Measurements from ENCODE around the gene EEF1A2.

EEF1A2 gene

GRCh38 chr20:63452821-63453523 lies 45.9 kb downstream of the EEF1A2 start:
- Histone ChIP-seq H3K4me3 (ENCODE audit: low read length) (no peak overlapping the region), H3K9ac (ENCODE audit: low read depth, low read length) (no peak overlapping the region), H3K9me3 (ENCODE audit: insufficient read depth, low read depth, low read length) (no peaks in the 10 kb centered on the region), H3K4me1 (ENCODE audit: insufficient read depth, low read length) (peaks cover 10% of the 10 kb centered on the region), H3K27ac (ENCODE audit: low read depth, low read length) (no peak overlapping the region), H3K27me3 (ENCODE audit: insufficient read depth, low read length) (no peaks in the 10 kb centered on the region), H3K36me3 (ENCODE audit: insufficient read depth, low read length) (no peaks in the 10 kb centered on the region)
- 77% methylated on average over 46 of the region's 46 CpGs for WGBS

DNA sequence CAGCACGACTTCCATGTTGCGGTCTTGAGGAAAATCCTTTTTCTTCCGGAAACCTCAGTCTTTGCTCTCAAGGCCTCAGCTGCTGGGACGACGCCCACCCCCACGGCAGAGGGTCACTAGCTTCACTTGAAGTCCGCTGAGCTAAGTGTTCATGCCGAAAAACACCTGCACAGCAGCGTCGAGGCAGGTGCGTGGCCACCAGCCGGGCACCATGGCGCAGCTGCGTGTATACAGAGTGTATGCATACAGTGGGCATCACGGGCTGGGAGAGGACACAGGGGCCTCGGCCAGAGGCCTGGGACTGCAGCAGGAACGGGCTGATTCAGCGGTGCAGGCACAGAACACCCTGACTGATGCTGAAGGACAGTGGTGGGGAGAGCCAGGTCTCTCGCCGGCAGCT lies 46.5 kb downstream of the EEF1A2 start:
- H3K4me3 ChIP-seq (ENCODE audit: low read length) = no peak overlapping the region
- no peak overlapping the region for H3K9ac ChIP-seq (ENCODE audit: low read depth, low read length)
- no peaks in the 10 kb centered on the region for H3K9me3 ChIP-seq (ENCODE audit: insufficient read depth, low read depth, low read length)
- no peaks in the 10 kb centered on the region for H3K36me3 ChIP-seq (ENCODE audit: insufficient read depth, low read length)
- peaks cover 10% of the 10 kb centered on the region for H3K4me1 ChIP-seq (ENCODE audit: insufficient read depth, low read length)
- WGBS = 94% methylated on average over 20 of the region's 20 CpGs
- H3K27ac ChIP-seq (ENCODE audit: low read depth, low read length) = no peak overlapping the region
- no peaks in the 10 kb centered on the region for H3K27me3 ChIP-seq (ENCODE audit: insufficient read depth, low read length)

DNA sequence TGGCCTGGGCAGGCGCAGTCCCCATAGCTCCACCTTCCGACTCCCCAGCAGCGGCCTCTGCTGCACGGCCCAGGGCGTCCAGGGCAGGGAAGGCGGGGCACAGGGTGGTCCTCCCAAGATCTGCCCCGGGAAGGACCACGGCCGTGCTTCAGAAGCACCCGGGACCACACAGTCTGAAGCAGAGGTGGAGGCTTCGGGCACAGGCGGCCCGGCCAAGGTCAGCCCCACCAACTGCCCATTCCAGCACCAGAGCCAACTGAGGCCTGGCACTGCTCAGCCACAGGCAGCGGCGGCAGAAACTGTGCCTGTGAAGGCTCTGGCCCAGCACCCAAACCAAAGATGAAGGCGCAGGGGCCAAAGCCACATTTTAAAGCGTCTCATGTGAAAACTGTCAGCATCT lies 47.1 kb downstream of the EEF1A2 start:
- peaks cover 10% of the 10 kb centered on the region for H3K4me1 ChIP-seq (ENCODE audit: insufficient read depth, low read length)
- H3K9me3 ChIP-seq (ENCODE audit: insufficient read depth, low read depth, low read length) = no peaks in the 10 kb centered on the region
- no peak overlapping the region for H3K4me3 ChIP-seq (ENCODE audit: low read length)
- no peak overlapping the region for H3K9ac ChIP-seq (ENCODE audit: low read depth, low read length)
- 92% methylated on average over 17 of the region's 17 CpGs for WGBS
- no peaks in the 10 kb centered on the region for H3K27me3 ChIP-seq (ENCODE audit: insufficient read depth, low read length)
- H3K27ac ChIP-seq (ENCODE audit: low read depth, low read length) = no peak overlapping the region
- H3K36me3 ChIP-seq (ENCODE audit: insufficient read depth, low read length) = no peaks in the 10 kb centered on the region

- H3K36me3 ChIP-seq (ENCODE audit: insufficient read depth, low read length) = no peaks in the 10 kb centered on the region
- H3K4me3 ChIP-seq (ENCODE audit: low read length) = no peak overlapping the region
- H3K9ac ChIP-seq (ENCODE audit: low read depth, low read length) = no peak overlapping the region
- 89% methylated on average over 30 of the region's 30 CpGs for WGBS
- no peaks in the 10 kb centered on the region for H3K9me3 ChIP-seq (ENCODE audit: insufficient read depth, low read depth, low read length)
- peaks cover 10% of the 10 kb centered on the region for H3K4me1 ChIP-seq (ENCODE audit: insufficient read depth, low read length)
- H3K27me3 ChIP-seq (ENCODE audit: insufficient read depth, low read length) = no peaks in the 10 kb centered on the region
- H3K27ac ChIP-seq (ENCODE audit: low read depth, low read length) = no peak overlapping the region
Observed at GRCh38 chr20:63449796-63450730, 48.8 kb downstream of the EEF1A2 start.

DNA sequence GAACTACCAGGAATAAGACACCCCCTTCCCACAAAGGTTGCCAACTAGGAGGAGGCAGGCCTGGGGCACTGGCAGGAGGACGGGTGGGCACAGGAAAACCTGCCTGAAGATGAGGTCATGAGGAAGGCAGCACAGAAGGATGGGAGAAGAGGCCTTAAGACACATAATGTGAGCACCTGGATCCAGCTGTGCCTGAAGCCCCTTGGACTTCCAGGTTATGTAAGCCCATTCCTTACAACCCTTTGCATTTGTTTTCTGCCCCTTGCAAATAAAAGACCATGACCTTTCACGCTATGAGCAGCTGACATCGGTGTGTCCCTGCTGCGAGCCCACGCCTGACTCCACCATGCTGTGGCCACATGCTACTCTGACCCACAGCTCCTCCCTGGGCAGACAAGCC lies 49.9 kb downstream of the EEF1A2 start:
- 91% methylated on average over 5 of the region's 5 CpGs for WGBS
- H3K27me3 ChIP-seq (ENCODE audit: insufficient read depth, low read length) = no peaks in the 10 kb centered on the region
- no peak overlapping the region for H3K9ac ChIP-seq (ENCODE audit: low read depth, low read length)
- H3K9me3 ChIP-seq (ENCODE audit: insufficient read depth, low read depth, low read length) = no peaks in the 10 kb centered on the region
- no peaks in the 10 kb centered on the region for H3K36me3 ChIP-seq (ENCODE audit: insufficient read depth, low read length)
- no peaks in the 10 kb centered on the region for H3K4me1 ChIP-seq (ENCODE audit: insufficient read depth, low read length)
- no peak overlapping the region for H3K4me3 ChIP-seq (ENCODE audit: low read length)
- no peak overlapping the region for H3K27ac ChIP-seq (ENCODE audit: low read depth, low read length)

DNA sequence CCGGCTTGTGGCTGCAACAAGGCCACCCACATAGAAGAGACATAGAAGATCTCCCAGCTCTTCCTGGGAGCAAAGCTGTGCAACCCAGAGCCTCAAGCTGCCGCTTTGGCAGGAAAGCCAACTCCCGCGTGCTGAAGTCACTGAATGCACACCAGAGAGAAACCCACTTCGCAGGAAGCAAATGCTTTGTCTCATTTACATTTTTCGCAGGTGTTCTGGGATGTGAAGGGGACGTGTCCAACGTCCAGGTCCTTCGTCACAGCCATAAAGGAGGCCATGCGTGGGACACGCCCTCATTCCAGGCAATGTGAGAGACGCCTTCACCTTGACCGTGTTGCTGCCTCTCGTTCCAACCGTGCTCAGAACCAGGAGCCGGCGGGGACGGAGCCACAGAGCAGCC lies 50.9 kb downstream of the EEF1A2 start:
- Histone ChIP-seq H3K36me3 (ENCODE audit: insufficient read depth, low read length) (no peaks in the 10 kb centered on the region), H3K9me3 (ENCODE audit: insufficient read depth, low read depth, low read length) (no peaks in the 10 kb centered on the region), H3K9ac (ENCODE audit: low read depth, low read length) (no peak overlapping the region), H3K27ac (ENCODE audit: low read depth, low read length) (no peak overlapping the region), H3K4me3 (ENCODE audit: low read length) (no peak overlapping the region), H3K27me3 (ENCODE audit: insufficient read depth, low read length) (no peaks in the 10 kb centered on the region), H3K4me1 (ENCODE audit: insufficient read depth, low read length) (no peaks in the 10 kb centered on the region)
- 83% methylated on average over 18 of the region's 18 CpGs for WGBS

GRCh38 chr20:63447320-63447719 lies 51.6 kb downstream of the EEF1A2 start:
- H3K4me1 ChIP-seq (ENCODE audit: insufficient read depth, low read length) = no peaks in the 10 kb centered on the region
- no peak overlapping the region for H3K27ac ChIP-seq (ENCODE audit: low read depth, low read length)

GRCh38 chr20:63446216-63447024 lies 52.5 kb downstream of the EEF1A2 start:
- no peak overlapping the region for H3K27ac ChIP-seq (ENCODE audit: low read depth, low read length)
- 89% methylated on average over 31 of the region's 31 CpGs for whole genome bisulfite sequencing
- no peaks in the 10 kb centered on the region for H3K9me3 ChIP-seq (ENCODE audit: insufficient read depth, low read depth, low read length)
- no peaks in the 10 kb centered on the region for H3K27me3 ChIP-seq (ENCODE audit: insufficient read depth, low read length)
- H3K9ac ChIP-seq (ENCODE audit: low read depth, low read length) = no peak overlapping the region
- no peaks in the 10 kb centered on the region for H3K4me1 ChIP-seq (ENCODE audit: insufficient read depth, low read length)
- no peaks in the 10 kb centered on the region for H3K36me3 ChIP-seq (ENCODE audit: insufficient read depth, low read length)
- no peak overlapping the region for H3K4me3 ChIP-seq (ENCODE audit: low read length)

More at GRCh38 chr20:63447320-63447719, 51.6 kb downstream of the EEF1A2 start:
- no peaks in the 10 kb centered on the region for H3K27me3 ChIP-seq (ENCODE audit: insufficient read depth, low read length)
- H3K4me3 ChIP-seq (ENCODE audit: low read length) = no peak overlapping the region
- 84% methylated on average over 16 of the region's 16 CpGs for WGBS
- no peaks in the 10 kb centered on the region for H3K9me3 ChIP-seq (ENCODE audit: insufficient read depth, low read depth, low read length)
- H3K9ac ChIP-seq (ENCODE audit: low read depth, low read length) = no peak overlapping the region
- H3K36me3 ChIP-seq (ENCODE audit: insufficient read depth, low read length) = no peaks in the 10 kb centered on the region

DNA sequence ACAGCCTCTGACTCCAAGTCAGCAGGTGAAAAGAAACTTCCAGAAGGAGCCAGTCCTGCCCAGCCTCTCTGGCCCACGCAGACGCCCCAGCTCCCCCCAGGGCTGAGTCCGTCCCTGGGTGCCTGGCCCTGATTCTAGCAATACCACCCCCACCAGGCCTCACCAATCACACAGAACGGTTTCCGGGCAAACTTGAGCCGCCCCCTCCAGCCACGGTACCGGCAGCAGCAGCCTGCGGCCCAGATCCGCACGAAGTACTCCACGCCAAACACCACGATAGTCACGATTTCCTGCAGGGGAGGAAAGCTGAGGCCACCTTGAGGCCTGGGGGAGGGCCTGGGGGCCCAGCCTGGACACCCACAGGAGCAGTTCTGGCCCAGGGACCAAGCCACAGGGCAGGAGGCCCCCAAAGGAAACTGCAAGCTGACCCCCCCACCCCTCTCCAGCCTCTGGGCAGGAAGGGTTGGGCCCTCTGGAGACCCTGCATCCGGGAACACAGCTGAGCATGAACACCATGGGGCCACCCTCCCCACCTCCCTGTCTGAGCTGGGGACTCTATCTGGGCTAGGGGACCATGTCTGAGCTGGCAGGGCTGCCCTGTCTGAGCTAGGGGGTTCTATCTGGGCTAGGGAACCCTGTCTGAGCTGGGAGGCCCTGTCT lies 53.7 kb downstream of the EEF1A2 start:
- Histone ChIP-seq H3K4me1 (ENCODE audit: insufficient read depth, low read length) (no peaks in the 10 kb centered on the region), H3K4me3 (ENCODE audit: low read length) (no peak overlapping the region), H3K27ac (ENCODE audit: low read depth, low read length) (no peak overlapping the region), H3K27me3 (ENCODE audit: insufficient read depth, low read length) (no peaks in the 10 kb centered on the region), H3K9ac (ENCODE audit: low read depth, low read length) (no peak overlapping the region), H3K36me3 (ENCODE audit: insufficient read depth, low read length) (no peaks in the 10 kb centered on the region), H3K9me3 (ENCODE audit: insufficient read depth, low read depth, low read length) (no peaks in the 10 kb centered on the region)
- WGBS = 93% methylated on average over 15 of the region's 15 CpGs

- Histone ChIP-seq H3K27ac (ENCODE audit: low read depth, low read length) (no peak overlapping the region), H3K4me3 (ENCODE audit: low read length) (no peak overlapping the region), H3K9ac (ENCODE audit: low read depth, low read length) (no peak overlapping the region), H3K9me3 (ENCODE audit: insufficient read depth, low read depth, low read length) (no peaks in the 10 kb centered on the region), H3K27me3 (ENCODE audit: insufficient read depth, low read length) (no peaks in the 10 kb centered on the region), H3K4me1 (ENCODE audit: insufficient read depth, low read length) (no peaks in the 10 kb centered on the region), H3K36me3 (ENCODE audit: insufficient read depth, low read length) (no peaks in the 10 kb centered on the region)
- WGBS = 94% methylated on average over 24 of the region's 24 CpGs
Observed at GRCh38 chr20:63444548-63444947, 54.3 kb downstream of the EEF1A2 start.
